Cardiac muscle cell (in vitro differentiated cells and primary cell): ENCODE measurements around the gene SMIM38. TPM values are rescaled to one million over a fixed set of nuclear protein-coding genes. Genes with fewer than 3 reads are reported as not detected.
A peak's percentile ranks its signal among the peaks of the same experiment; 100 is the strongest.

Experiments used
- DNase-seq, 2 donors: peaks; one replicate each; pipeline versions ENCODE4 v3.0.0 to v3.0.0-alpha.2; 2010 to 2017; ENCODE audit warnings: low read depth in 1 of 2, low spot score in 1 of 2
- H3K27ac ChIP-seq: fragments of 200-600 bp; sonication (generic); 2 replicates; pipeline ENCODE4 v1.5.1; 2016
- H3K27me3 ChIP-seq: fragments of 200-600 bp; sonication (generic); 2 replicates; pipeline ENCODE4 v1.6.0; 2016; ENCODE audit warnings: control low read depth
- H3K36me3 ChIP-seq: fragments of 200-600 bp; sonication (generic); 2 replicates; pipeline ENCODE4 v1.5.1; 2016; ENCODE audit warnings: control low read depth
- H3K4me1 ChIP-seq: fragments of 200-600 bp; sonication (generic); 2 replicates; pipeline ENCODE4 v1.8.1; 2017; ENCODE audit warnings: low read depth, mild to moderate bottlenecking, mixed run types
- H3K4me3 ChIP-seq: fragments of 200-600 bp; sonication (generic); 2 replicates; pipeline ENCODE4 v1.5.1; 2016; ENCODE audit warnings: mild to moderate bottlenecking
- H3K9me3 ChIP-seq: fragments of 200-600 bp; sonication (generic); 2 replicates; pipeline ENCODE4 v1.5.1; 2017; ENCODE audit warnings: low read depth, mild to moderate bottlenecking, control low read depth
- CTCF ChIP-seq: IDR thresholded peaks from 2 replicates; pipeline ENCODE4 v1.5.1; 2012; ENCODE audit warnings: low read depth, mild to moderate bottlenecking, low read length
- polyA plus RNA-seq: library from polyadenylated mRNA; unstranded; fragments of >200 nt; fragmentation: Nextera tagmentation; extraction: Ambion mirVana; gene quantifications from 2 replicates; pipeline ENCODE4 v1.2.1, GENCODE V29; 2016
- total RNA-seq: library from RNA; depleted of rRNA; stranded (reverse); fragments of >200 nt; gene quantifications from 2 replicates; pipeline ENCODE4 v1.2.3, GENCODE V29; 2016

The SMIM38 gene
- total and polyA plus RNA-seq, 2 experiments from 2014 or later = 0.62 to 5.5 TPM

GRCh38 chr11:69114362-69114761, 41.4 kb upstream of the SMIM38 start:
- H3K4me3 ChIP-seq = no peak overlapping the region
- no peak for TF ChIP-seq CTCF
- no peaks in the 10 kb centered on the region for H3K9me3 ChIP-seq
- no peaks in the 10 kb centered on the region for H3K36me3 ChIP-seq
- no peak for DNase-seq
- H3K27ac ChIP-seq = no peak overlapping the region
- H3K4me1 ChIP-seq = no peaks in the 10 kb centered on the region
- H3K27me3 ChIP-seq = no peaks in the 10 kb centered on the region

GRCh38 chr11:69114811-69115523, 40.8 kb upstream of the SMIM38 start:
- H3K4me1 ChIP-seq = no peaks in the 10 kb centered on the region
- no peak for DNase-seq
- H3K9me3 ChIP-seq = no peaks in the 10 kb centered on the region
- no peak overlapping the region for H3K27ac ChIP-seq
- H3K36me3 ChIP-seq = no peaks in the 10 kb centered on the region
- TF ChIP-seq CTCF = no peak
- no peak overlapping the region for H3K4me3 ChIP-seq
- no peaks in the 10 kb centered on the region for H3K27me3 ChIP-seq

- no peaks in the 10 kb centered on the region for H3K27me3 ChIP-seq
- peak in 1 of 2 donors; percentile 57 for DNase-seq
- H3K9me3 ChIP-seq = no peaks in the 10 kb centered on the region
- TF ChIP-seq CTCF = no peak
- no peak overlapping the region for H3K4me3 ChIP-seq
- H3K4me1 ChIP-seq = no peaks in the 10 kb centered on the region
- H3K36me3 ChIP-seq = no peaks in the 10 kb centered on the region
- no peak overlapping the region for H3K27ac ChIP-seq
These were observed 39.9 kb upstream of the SMIM38 start for GRCh38 chr11:69115586-69116560.

- H3K4me3 ChIP-seq = no peak overlapping the region
- H3K27ac ChIP-seq = no peak overlapping the region
- TF ChIP-seq CTCF = no peak
- DNase-seq = no peak
- no peaks in the 10 kb centered on the region for H3K27me3 ChIP-seq
- no peaks in the 10 kb centered on the region for H3K4me1 ChIP-seq
- H3K36me3 ChIP-seq = no peaks in the 10 kb centered on the region
- no peaks in the 10 kb centered on the region for H3K9me3 ChIP-seq
These were observed 39.1 kb upstream of the SMIM38 start for GRCh38 chr11:69116671-69117070.

- Histone ChIP-seq H3K27ac (no peak overlapping the region), H3K4me3 (no peak overlapping the region), H3K36me3 (no peaks in the 10 kb centered on the region), H3K27me3 (no peaks in the 10 kb centered on the region), H3K9me3 (no peaks in the 10 kb centered on the region), H3K4me1 (peaks cover 9% of the 10 kb centered on the region)
- DNase-seq = no peak
- no peak for TF ChIP-seq CTCF
These were observed 36.5 kb upstream of the SMIM38 start for GRCh38 chr11:69119190-69119589.
